ENCODE results near the gene HECTD4.

Gene HECTD4

DNA sequence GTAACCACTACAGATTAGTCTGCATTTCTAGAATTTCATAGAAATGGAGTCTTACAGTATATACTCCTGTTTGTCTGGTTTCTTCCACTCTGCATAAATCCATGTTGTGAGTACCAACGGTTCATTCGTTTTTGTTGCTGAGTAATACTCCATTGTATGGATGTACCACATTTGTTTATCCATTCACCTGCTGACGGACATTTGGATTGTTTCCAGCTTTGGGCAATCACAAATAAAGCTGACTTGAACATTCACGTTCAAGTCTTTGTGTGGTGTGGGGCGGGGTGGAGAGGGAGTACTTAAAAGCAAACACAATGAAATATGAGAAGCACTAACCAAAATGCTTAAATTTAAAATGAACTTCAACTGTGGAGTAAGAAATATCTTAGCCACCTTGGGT, 7.1 kb downstream of the HECTD4 start:
- H3K9me3 ChIP-seq (ENCODE audit: control insufficient read depth, insufficient read depth, low read length): no peaks in the 10 kb centered on the region
- no peak overlapping the region for H3K4me3 ChIP-seq (ENCODE audit: low read depth, low read length)
- H3K9ac ChIP-seq (ENCODE audit: low read depth, low read length): no peak overlapping the region
- H3K27me3 ChIP-seq (ENCODE audit: control insufficient read depth, insufficient read depth, low read length): no peaks in the 10 kb centered on the region
- H3K4me1 ChIP-seq (ENCODE audit: control insufficient read depth, insufficient read depth, low read length): 0 out of 2 replicates have a peak, but pooled peaks cover 4% of the 10 kb centered on the region
- H3K36me3 ChIP-seq (ENCODE audit: control insufficient read depth, insufficient read depth, low read length): no peaks in the 10 kb centered on the region
- no peak overlapping the region for H3K27ac ChIP-seq (ENCODE audit: low read depth, low read length)

DNA sequence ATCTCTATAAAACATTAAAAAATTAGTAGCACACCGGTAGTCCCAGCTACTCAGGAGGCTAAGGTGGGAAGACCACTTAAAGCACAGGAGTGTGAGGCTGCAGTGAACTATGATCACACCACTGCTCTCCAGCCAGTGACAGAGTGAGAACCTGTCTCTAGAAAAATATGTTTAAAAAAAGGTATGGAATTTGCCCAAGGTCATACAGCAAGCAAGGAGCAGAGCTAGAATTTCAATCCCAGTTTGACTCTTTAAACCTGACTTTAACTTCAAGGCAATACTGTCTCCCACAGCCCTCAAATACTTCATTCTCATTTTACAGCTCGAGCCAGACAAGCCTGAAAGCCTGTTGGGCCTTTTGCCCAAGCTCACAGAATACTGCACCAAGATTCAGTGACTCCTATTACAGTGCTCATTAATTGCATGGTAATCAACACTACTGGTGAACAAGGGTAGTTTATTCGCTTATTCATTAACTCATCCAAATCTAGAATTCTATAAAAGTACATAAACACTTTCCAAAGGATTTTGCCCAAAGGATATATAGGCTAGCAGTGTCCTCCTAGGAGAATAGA, 8.0 kb downstream of the HECTD4 start:
- Histone ChIP-seq H3K27me3 (ENCODE audit: control insufficient read depth, insufficient read depth, low read length) (no peaks in the 10 kb centered on the region), H3K9ac (ENCODE audit: low read depth, low read length) (no peak overlapping the region), H3K9me3 (ENCODE audit: control insufficient read depth, insufficient read depth, low read length) (no peaks in the 10 kb centered on the region), H3K4me1 (ENCODE audit: control insufficient read depth, insufficient read depth, low read length) (0 out of 2 replicates have a peak, but pooled peaks cover 4% of the 10 kb centered on the region), H3K27ac (ENCODE audit: low read depth, low read length) (no peak overlapping the region), H3K36me3 (ENCODE audit: control insufficient read depth, insufficient read depth, low read length) (no peaks in the 10 kb centered on the region), H3K4me3 (ENCODE audit: low read depth, low read length) (no peak overlapping the region)

DNA sequence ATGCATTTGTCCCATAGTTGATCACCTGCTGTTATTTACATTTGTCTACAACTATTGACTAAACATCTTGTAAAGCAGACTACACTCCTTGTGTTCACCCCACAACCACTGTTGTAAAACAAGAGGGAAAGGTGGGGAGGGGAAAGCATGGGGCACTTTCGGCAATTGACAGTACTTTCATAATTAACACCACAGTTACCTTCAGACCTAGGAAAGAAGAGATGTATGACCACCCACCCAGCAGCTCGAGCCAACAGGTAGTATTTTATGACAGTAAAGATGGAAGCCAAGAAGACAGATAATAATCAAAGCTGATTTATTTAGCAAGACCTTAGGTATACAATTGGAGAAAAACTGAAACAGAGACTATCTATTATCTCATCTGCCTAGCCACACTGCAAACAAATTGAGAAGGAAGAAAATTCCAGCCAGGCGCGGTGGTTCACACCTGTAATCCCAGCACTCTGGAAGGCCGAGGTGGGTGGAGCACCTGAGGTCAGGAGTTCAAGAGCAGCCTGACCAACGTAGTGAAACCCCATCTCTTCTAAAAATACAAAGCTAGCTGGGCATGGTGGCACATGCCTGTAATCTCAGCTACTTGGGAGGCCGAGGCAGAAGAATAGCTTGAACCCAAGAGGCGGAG, 11.2 kb downstream of the HECTD4 start:
- H3K27me3 ChIP-seq (ENCODE audit: control insufficient read depth, insufficient read depth, low read length): no peaks in the 10 kb centered on the region
- no peak overlapping the region for H3K27ac ChIP-seq (ENCODE audit: low read depth, low read length)
- H3K4me1 ChIP-seq (ENCODE audit: control insufficient read depth, insufficient read depth, low read length): peaks cover 16% of the 10 kb centered on the region
- no peaks in the 10 kb centered on the region for H3K36me3 ChIP-seq (ENCODE audit: control insufficient read depth, insufficient read depth, low read length)
- no peak overlapping the region for H3K4me3 ChIP-seq (ENCODE audit: low read depth, low read length)
- H3K9me3 ChIP-seq (ENCODE audit: control insufficient read depth, insufficient read depth, low read length): no peaks in the 10 kb centered on the region
- H3K9ac ChIP-seq (ENCODE audit: low read depth, low read length): no peak overlapping the region

DNA sequence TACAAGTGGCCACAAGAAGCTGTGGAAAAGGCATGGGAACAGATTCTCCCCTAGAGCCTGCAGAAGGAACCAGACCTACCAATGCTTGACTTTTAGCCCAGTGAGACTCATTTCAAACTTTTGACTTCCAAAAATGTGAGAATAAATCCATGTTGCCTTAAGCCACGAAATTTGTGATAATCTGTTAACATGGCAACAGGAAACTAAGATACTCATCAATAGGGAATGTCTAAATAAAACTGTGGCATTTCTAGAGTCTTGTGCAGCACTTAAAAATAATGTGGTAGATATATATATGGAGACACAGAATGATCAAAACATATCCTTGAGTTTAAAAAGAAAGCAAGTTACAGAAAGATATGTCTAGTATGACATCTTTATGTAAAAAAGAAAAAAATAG, 12.0 kb downstream of the HECTD4 start:
- Histone ChIP-seq H3K27me3 (ENCODE audit: control insufficient read depth, insufficient read depth, low read length) (no peaks in the 10 kb centered on the region), H3K27ac (ENCODE audit: low read depth, low read length) (no peak overlapping the region), H3K4me3 (ENCODE audit: low read depth, low read length) (no peak overlapping the region), H3K4me1 (ENCODE audit: control insufficient read depth, insufficient read depth, low read length) (peaks cover 16% of the 10 kb centered on the region), H3K9me3 (ENCODE audit: control insufficient read depth, insufficient read depth, low read length) (no peaks in the 10 kb centered on the region), H3K9ac (ENCODE audit: low read depth, low read length) (no peak overlapping the region), H3K36me3 (ENCODE audit: control insufficient read depth, insufficient read depth, low read length) (no peaks in the 10 kb centered on the region)

DNA sequence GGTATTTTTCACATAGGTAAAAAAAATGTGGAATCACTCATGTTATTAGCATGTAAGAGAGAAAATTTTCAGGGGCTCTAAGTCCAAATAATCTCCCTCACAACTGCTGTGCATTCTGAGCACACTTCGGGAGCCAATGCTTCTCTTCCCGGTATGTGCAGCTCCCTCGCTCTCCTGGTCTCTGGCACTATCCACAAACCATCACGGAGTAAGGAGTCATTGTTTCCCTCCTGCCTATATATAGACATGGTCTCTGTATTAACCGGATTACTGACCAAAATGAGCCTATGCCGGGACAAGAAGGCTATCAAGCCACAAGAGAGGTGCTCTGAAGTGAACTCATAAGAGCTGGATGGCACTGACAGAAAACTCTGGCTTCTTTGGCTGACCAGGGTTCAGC, 13.4 kb downstream of the HECTD4 start:
- H3K9me3 ChIP-seq (ENCODE audit: control insufficient read depth, insufficient read depth, low read length): no peaks in the 10 kb centered on the region
- no peaks in the 10 kb centered on the region for H3K36me3 ChIP-seq (ENCODE audit: control insufficient read depth, insufficient read depth, low read length)
- peaks cover 16% of the 10 kb centered on the region for H3K4me1 ChIP-seq (ENCODE audit: control insufficient read depth, insufficient read depth, low read length)
- H3K9ac ChIP-seq (ENCODE audit: low read depth, low read length): no peak overlapping the region
- no peak overlapping the region for H3K27ac ChIP-seq (ENCODE audit: low read depth, low read length)
- H3K4me3 ChIP-seq (ENCODE audit: low read depth, low read length): no peak overlapping the region
- no peaks in the 10 kb centered on the region for H3K27me3 ChIP-seq (ENCODE audit: control insufficient read depth, insufficient read depth, low read length)

DNA sequence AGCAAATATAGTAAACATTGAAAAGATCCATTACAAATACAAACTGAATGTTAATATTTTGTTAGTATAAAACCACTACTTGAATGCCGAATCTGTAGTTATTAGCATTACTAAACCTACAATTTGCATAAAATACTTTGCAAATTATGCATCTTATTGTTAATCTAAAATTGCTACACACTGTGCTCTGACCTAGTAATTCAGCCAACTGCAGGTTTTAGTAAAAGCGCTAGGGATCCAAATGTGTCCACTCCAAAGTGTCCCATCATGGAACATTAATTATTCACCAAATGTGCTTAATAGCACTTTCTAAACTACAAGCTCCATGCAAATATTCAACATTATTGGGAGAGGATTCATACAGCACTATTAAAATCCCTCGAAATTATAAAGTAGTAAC, 14.3 kb downstream of the HECTD4 start:
- no peak overlapping the region for H3K9ac ChIP-seq (ENCODE audit: low read depth, low read length)
- no peaks in the 10 kb centered on the region for H3K36me3 ChIP-seq (ENCODE audit: control insufficient read depth, insufficient read depth, low read length)
- no peak overlapping the region for H3K27ac ChIP-seq (ENCODE audit: low read depth, low read length)
- no peaks in the 10 kb centered on the region for H3K9me3 ChIP-seq (ENCODE audit: control insufficient read depth, insufficient read depth, low read length)
- H3K4me3 ChIP-seq (ENCODE audit: low read depth, low read length): no peak overlapping the region
- no peaks in the 10 kb centered on the region for H3K27me3 ChIP-seq (ENCODE audit: control insufficient read depth, insufficient read depth, low read length)
- H3K4me1 ChIP-seq (ENCODE audit: control insufficient read depth, insufficient read depth, low read length): peaks cover 16% of the 10 kb centered on the region

DNA sequence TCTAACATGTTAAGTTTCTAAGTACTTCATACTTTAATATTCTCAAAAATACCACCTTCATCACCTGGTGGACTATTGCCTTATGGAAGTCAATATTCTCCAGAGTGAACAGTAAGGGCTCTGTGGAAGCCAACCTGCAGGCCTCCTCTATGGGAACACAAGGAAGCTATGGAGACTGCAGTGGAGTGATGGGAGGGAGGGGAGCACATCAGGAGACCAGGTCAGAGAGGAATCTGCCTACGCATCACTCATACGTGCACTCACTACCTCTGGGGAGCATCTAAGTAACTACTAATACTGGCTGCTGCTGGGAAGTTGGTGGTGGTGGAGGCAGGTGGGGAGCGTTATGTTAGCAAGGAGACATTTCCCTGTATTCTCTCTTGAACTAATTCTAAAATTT, 19.9 kb downstream of the HECTD4 start:
- no peaks in the 10 kb centered on the region for H3K4me1 ChIP-seq (ENCODE audit: control insufficient read depth, insufficient read depth, low read length)
- H3K4me3 ChIP-seq (ENCODE audit: low read depth, low read length): no peak overlapping the region

DNA sequence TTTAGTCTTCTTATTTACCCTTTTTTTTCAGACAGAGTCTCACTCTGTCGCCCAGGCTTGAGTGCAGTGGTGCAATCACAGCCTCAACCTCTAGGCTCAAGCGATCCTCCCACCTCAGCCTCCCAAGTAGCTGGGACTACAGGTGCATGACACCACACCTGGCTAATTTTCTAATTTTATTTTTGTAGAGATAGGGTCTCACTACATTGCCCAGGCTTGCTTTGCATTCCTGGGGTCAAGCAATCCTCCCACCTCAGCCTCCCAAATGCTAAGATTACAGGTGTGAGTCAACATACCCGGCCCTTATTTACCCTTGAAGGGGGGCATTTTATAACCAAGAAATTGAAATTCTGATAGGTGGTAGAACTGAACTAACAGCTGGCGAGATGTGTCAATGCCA, 21.0 kb downstream of the HECTD4 start:
- Histone ChIP-seq H3K9ac (ENCODE audit: low read depth, low read length) (no peak overlapping the region), H3K4me1 (ENCODE audit: control insufficient read depth, insufficient read depth, low read length) (no peaks in the 10 kb centered on the region), H3K27ac (ENCODE audit: low read depth, low read length) (no peak overlapping the region), H3K9me3 (ENCODE audit: control insufficient read depth, insufficient read depth, low read length) (no peaks in the 10 kb centered on the region), H3K4me3 (ENCODE audit: low read depth, low read length) (no peak overlapping the region), H3K27me3 (ENCODE audit: control insufficient read depth, insufficient read depth, low read length) (no peaks in the 10 kb centered on the region), H3K36me3 (ENCODE audit: control insufficient read depth, insufficient read depth, low read length) (no peaks in the 10 kb centered on the region)

More for the DNA sequence above, 19.9 kb downstream of the HECTD4 start:
- H3K27ac ChIP-seq (ENCODE audit: low read depth, low read length): no peak overlapping the region
- H3K9me3 ChIP-seq (ENCODE audit: control insufficient read depth, insufficient read depth, low read length): no peaks in the 10 kb centered on the region
- H3K9ac ChIP-seq (ENCODE audit: low read depth, low read length): no peak overlapping the region
- no peaks in the 10 kb centered on the region for H3K36me3 ChIP-seq (ENCODE audit: control insufficient read depth, insufficient read depth, low read length)
- H3K27me3 ChIP-seq (ENCODE audit: control insufficient read depth, insufficient read depth, low read length): no peaks in the 10 kb centered on the region

DNA sequence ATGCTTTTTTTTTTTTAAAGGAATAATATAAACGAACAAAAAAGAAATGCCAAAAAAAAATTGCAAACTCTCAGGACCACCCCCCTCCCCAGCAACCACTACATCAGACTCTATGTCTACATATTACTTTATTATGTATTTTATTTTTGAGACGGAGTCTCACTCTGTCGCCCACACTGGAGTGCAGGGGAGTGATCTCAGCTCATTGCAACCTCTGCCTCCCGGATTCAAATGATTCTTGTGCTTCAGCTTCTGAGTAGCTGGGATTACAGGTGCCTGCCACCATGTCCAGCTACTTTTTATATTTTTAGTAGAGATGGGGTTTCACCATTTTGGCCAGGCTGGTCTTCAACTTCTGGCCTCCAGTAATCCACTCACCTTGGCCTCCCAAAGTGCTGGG, 22.9 kb downstream of the HECTD4 start:
- Histone ChIP-seq H3K27ac (ENCODE audit: low read depth, low read length) (no peak overlapping the region), H3K9ac (ENCODE audit: low read depth, low read length) (no peak overlapping the region), H3K4me3 (ENCODE audit: low read depth, low read length) (no peak overlapping the region), H3K36me3 (ENCODE audit: control insufficient read depth, insufficient read depth, low read length) (no peaks in the 10 kb centered on the region), H3K27me3 (ENCODE audit: control insufficient read depth, insufficient read depth, low read length) (no peaks in the 10 kb centered on the region), H3K4me1 (ENCODE audit: control insufficient read depth, insufficient read depth, low read length) (no peaks in the 10 kb centered on the region), H3K9me3 (ENCODE audit: control insufficient read depth, insufficient read depth, low read length) (no peaks in the 10 kb centered on the region)

DNA sequence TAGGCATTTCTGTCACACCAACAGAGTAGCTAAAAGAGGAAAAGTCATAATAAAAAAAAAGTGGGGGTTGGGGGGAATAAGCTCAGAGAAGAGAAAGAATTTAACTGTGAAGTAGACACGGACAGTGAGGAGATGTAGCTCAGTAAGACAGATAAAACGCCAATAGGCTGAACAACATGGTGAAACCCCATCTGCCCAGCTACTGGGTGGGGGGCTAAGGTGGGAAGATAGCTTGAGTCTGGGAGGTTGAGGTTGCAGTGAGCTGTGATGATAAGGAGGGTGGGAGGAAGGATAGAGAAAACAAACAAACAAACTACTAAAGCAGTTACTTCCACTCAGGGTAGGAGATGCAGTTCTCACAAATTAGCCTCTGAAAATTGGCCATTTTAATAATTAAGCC, 25.0 kb downstream of the HECTD4 start:
- Histone ChIP-seq H3K27ac (ENCODE audit: low read depth, low read length) (no peak overlapping the region), H3K9me3 (ENCODE audit: control insufficient read depth, insufficient read depth, low read length) (no peaks in the 10 kb centered on the region)

DNA sequence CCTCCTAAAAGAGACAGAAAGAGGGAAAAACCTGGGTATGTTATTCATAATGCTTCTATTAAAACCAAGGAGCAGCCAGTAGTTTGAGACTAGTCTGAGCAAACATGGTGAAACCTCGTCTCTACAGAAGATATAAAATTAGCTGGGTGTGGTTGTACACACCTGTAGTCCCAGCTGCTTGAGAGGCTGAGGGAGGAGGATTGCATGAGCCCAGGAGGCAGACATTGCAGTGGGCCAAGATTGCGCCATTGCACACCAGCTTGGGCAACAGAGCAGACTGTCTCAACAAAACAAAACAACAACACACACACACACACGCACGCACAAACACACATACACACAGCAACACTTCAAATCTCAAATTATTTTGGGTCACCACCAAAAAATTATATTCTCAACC, 27.8 kb downstream of the HECTD4 start:
- Histone ChIP-seq H3K27ac (ENCODE audit: low read depth, low read length) (no peak overlapping the region), H3K9ac (ENCODE audit: low read depth, low read length) (no peak overlapping the region), H3K4me3 (ENCODE audit: low read depth, low read length) (no peak overlapping the region), H3K9me3 (ENCODE audit: control insufficient read depth, insufficient read depth, low read length) (no peaks in the 10 kb centered on the region), H3K4me1 (ENCODE audit: control insufficient read depth, insufficient read depth, low read length) (peaks cover 9% of the 10 kb centered on the region; the same call in 1 of the 2 replicates), H3K36me3 (ENCODE audit: control insufficient read depth, insufficient read depth, low read length) (no peaks in the 10 kb centered on the region), H3K27me3 (ENCODE audit: control insufficient read depth, insufficient read depth, low read length) (no peaks in the 10 kb centered on the region)

More for the DNA sequence above, 25.0 kb downstream of the HECTD4 start:
- Histone ChIP-seq H3K4me3 (ENCODE audit: low read depth, low read length) (no peak overlapping the region), H3K9ac (ENCODE audit: low read depth, low read length) (no peak overlapping the region), H3K36me3 (ENCODE audit: control insufficient read depth, insufficient read depth, low read length) (no peaks in the 10 kb centered on the region), H3K4me1 (ENCODE audit: control insufficient read depth, insufficient read depth, low read length) (peaks cover 9% of the 10 kb centered on the region; the same call in 1 of the 2 replicates), H3K27me3 (ENCODE audit: control insufficient read depth, insufficient read depth, low read length) (no peaks in the 10 kb centered on the region)
